ENCODE measurements around the gene ENKUR.
"Not testable (repeated sequence)": the region's sequence is repeated elsewhere in the genome, so short reads cannot be mapped to it uniquely, and the experiment has no call there.

ENKUR gene

GRCh38 chr10:24973163-24973562 lies 42.8 kb downstream of the ENKUR start:
- H3K27ac Mint-ChIP-seq, result no peak overlapping the region
- H3K9me3 Mint-ChIP-seq, result no peaks in the 10 kb centered on the region
- ATAC-seq, result no peak
- H3K36me3 Mint-ChIP-seq (ENCODE audit: low read depth), result no peaks in the 10 kb centered on the region
- DNase-seq, result no peak
- H3K4me3 Mint-ChIP-seq, result no peak overlapping the region
- H3K4me1 Mint-ChIP-seq, result no peaks in the 10 kb centered on the region
- no peaks in the 10 kb centered on the region for H3K27me3 Mint-ChIP-seq

DNA sequence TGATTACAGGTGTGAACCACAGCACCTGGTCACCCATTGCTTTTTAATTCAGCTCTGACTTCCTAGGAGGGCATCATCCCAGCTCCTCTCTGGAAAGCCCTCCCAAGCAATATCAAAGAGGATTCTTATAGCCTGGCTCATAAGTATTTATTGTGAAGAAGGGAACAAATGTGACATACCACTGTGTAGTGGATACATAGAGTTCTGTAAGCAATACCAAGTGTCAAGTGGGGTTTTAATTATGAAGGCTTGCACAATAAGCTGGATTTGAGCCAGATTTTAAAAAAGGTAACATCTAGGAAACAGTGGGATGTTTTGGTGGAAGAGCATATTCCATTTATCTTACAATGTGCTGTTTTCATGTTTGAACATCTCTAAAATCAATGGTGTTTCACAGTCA lies 44.6 kb downstream of the ENKUR start:
- no peak for DNase-seq
- H3K4me1 Mint-ChIP-seq, result no peaks in the 10 kb centered on the region
- H3K27me3 Mint-ChIP-seq, result no peaks in the 10 kb centered on the region
- ATAC-seq, result no peak
- H3K36me3 Mint-ChIP-seq (ENCODE audit: low read depth), result no peaks in the 10 kb centered on the region
- H3K27ac Mint-ChIP-seq, result no peak overlapping the region
- H3K4me3 Mint-ChIP-seq, result no peak overlapping the region
- H3K9me3 Mint-ChIP-seq, result no peaks in the 10 kb centered on the region

DNA sequence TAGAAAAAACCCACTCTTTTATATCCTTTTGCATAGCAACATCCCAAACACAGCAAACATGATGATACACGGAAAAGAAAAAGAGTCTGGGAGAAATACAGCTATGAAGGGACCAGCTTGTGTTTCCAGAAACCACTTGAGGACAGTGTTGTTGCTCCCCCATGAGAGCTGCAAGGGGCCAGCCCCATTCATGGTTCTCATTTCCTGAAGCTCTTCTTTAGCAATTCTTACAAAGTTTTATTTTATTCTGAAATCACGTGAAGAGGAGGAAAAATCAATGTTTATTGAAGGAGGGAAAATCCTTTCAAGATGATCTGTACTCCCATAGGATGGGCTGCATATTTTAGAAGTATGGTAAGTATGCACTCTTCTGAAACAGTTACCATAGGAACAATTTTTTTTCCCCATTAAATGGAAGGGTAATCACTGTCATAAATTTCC lies 46.1 kb downstream of the ENKUR start:
- no peak overlapping the region for H3K4me3 Mint-ChIP-seq
- no peaks in the 10 kb centered on the region for H3K27me3 Mint-ChIP-seq
- no peaks in the 10 kb centered on the region for H3K9me3 Mint-ChIP-seq
- no peaks in the 10 kb centered on the region for H3K36me3 Mint-ChIP-seq (ENCODE audit: low read depth)
- ATAC-seq (no peak), DNase-seq (no peak)
- H3K27ac Mint-ChIP-seq, result no peak overlapping the region
- no peaks in the 10 kb centered on the region for H3K4me1 Mint-ChIP-seq

GRCh38 chr10:24968951-24969350 lies 47.0 kb downstream of the ENKUR start:
- not testable (repeated sequence) for H3K4me3 Mint-ChIP-seq; H3K4me1 Mint-ChIP-seq; H3K27me3 Mint-ChIP-seq; ATAC-seq; DNase-seq; H3K27ac Mint-ChIP-seq; H3K36me3 Mint-ChIP-seq (ENCODE audit: low read depth); H3K9me3 Mint-ChIP-seq

- H3K36me3 Mint-ChIP-seq (ENCODE audit: low read depth), result no peaks in the 10 kb centered on the region
- H3K27me3 Mint-ChIP-seq, result no peaks in the 10 kb centered on the region
- H3K27ac Mint-ChIP-seq, result no peak overlapping the region
- H3K4me1 Mint-ChIP-seq, result no peaks in the 10 kb centered on the region
- no peaks in the 10 kb centered on the region for H3K9me3 Mint-ChIP-seq
- DNase-seq (no peak), ATAC-seq (no peak)
- no peak overlapping the region for H3K4me3 Mint-ChIP-seq
Measured at GRCh38 chr10:24968349-24968748, 47.6 kb downstream of the ENKUR start.

DNA sequence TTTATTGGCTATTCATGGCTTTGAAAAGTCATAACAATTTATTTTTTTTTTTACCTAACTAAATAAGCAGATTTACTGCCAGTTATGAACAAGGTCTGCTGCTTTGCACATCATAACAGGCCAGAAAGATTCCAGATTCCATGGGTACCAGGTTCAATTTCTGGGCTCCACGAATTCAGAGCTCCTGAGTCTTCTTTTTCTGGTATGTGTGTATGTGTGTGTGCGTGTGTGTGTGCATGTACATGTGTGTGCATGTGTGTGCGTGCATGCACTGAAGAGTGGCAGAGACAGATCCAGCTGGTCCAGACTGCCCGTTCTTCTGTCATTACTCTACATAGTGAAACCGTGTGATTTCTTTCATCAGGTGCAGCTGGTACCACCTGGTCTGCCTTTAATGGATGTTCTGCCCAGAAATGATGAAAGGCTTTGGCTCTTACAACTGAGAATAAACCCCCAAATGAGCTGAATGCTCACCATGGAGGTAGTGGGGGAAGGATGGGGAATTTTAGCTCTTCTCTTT lies 48.9 kb downstream of the ENKUR start:
- Mint-ChIP-seq H3K27me3 (no peaks in the 10 kb centered on the region), H3K27ac (no peak overlapping the region), H3K36me3 (ENCODE audit: low read depth) (no peaks in the 10 kb centered on the region), H3K4me3 (no peak overlapping the region), H3K9me3 (no peaks in the 10 kb centered on the region), H3K4me1 (peaks cover 9% of the 10 kb centered on the region)
- no peak for DNase-seq
- ATAC-seq, result no peak

DNA sequence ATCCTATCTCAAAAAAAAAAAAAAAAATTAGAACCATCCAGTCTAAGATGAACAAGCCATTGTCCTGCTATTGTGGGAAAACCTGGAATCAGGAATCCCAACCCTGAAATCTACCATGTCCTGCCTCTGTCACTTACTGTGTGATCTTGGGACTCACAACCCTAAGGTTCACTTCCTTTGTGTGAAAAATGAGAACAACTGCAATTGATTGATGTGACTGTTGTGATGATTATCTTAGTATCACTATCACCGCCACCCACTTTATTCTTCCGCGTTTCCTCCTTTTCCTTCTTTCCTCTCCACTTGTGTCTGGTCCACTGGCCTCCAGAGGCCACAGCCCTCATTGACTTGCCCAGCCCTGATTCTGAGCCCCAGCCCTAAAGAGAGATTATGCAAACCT lies 50.9 kb downstream of the ENKUR start:
- Mint-ChIP-seq H3K9me3 (no peaks in the 10 kb centered on the region), H3K27ac (no peak overlapping the region), H3K4me3 (no peak overlapping the region), H3K36me3 (ENCODE audit: low read depth) (no peaks in the 10 kb centered on the region), H3K4me1 (peaks cover 9% of the 10 kb centered on the region), H3K27me3 (no peaks in the 10 kb centered on the region)
- no peak for DNase-seq
- no peak for ATAC-seq

DNA sequence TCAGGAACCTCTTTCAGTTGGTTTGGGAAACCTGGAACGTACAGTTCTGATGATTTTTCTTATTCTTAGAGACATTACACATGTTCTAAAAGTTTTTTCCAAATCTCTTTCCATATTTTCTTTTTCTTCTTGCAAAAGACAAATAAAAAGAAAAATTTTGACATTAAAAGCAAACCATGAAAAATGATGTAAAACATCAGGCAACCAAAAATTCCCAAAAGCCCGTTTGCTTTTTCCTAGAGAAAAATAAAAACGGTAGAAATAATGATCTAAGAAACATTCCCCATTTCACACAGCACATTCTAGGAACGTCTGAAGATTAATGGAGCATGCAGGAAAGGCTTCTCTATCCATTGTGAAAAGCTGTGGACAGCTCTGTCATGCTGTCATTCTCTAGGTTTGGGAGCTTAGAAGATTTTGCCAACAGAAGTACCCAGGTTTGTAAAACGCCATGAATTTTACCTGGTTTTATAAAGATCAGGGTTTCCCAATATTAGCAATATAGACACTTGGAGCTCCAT lies 52.4 kb downstream of the ENKUR start:
- DNase-seq (no peak), ATAC-seq (no peak)
- Mint-ChIP-seq H3K4me3 (no peak overlapping the region), H3K27me3 (no peaks in the 10 kb centered on the region), H3K4me1 (peaks cover 9% of the 10 kb centered on the region), H3K27ac (no peak overlapping the region), H3K36me3 (ENCODE audit: low read depth) (no peaks in the 10 kb centered on the region), H3K9me3 (no peaks in the 10 kb centered on the region)

DNA sequence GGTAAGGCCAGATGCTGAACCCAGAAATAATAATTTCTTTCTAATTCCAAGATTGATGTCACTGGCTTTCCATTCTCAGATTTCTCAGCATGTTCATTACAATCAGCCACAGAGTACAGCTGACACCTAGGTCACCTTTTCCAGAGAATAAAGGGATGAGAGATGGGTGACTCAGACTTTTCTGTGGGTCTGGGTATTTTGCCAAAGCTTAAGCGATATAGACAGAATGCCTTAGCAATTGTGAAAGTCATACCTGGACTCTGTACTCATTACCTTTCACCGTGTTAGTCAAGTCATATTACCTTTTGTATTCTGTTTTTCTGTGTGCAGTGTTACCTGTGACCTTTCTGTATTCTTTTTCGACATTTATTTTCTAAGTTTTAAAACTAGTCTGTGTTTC lies 53.0 kb downstream of the ENKUR start:
- Mint-ChIP-seq H3K36me3 (ENCODE audit: low read depth) (no peaks in the 10 kb centered on the region), H3K27ac (no peak overlapping the region), H3K4me1 (peaks cover 9% of the 10 kb centered on the region), H3K9me3 (no peaks in the 10 kb centered on the region), H3K4me3 (no peak overlapping the region), H3K27me3 (no peaks in the 10 kb centered on the region)
- peak; percentile 95 for ATAC-seq
- no peak for DNase-seq

DNA sequence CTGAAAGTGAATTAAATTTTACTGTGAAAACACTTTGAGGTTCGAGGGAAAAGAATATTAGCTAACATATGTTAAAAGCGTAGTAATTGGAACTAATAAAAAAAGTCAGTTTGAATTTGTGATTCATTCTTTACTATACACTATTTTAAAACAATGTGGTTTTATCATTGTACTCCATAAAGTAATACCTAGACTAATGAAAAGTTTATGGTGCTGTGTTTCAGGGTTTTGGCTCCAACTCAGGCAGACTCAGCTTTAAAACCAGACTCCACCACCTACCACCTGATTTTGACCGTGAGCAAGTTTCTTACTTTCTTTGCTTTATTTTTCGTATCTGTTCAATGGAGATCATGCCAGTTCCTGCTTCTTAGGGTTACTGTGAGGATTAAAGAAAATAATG lies 54.4 kb downstream of the ENKUR start:
- no peak for DNase-seq
- Mint-ChIP-seq H3K27ac (no peak overlapping the region), H3K4me1 (peaks cover 9% of the 10 kb centered on the region), H3K27me3 (no peaks in the 10 kb centered on the region), H3K9me3 (no peaks in the 10 kb centered on the region), H3K4me3 (no peak overlapping the region), H3K36me3 (ENCODE audit: low read depth) (no peaks in the 10 kb centered on the region)
- no peak for ATAC-seq

- H3K4me3 Mint-ChIP-seq, result no peak overlapping the region
- H3K36me3 Mint-ChIP-seq (ENCODE audit: low read depth), result no peaks in the 10 kb centered on the region
- DNase-seq (no peak), ATAC-seq (no peak)
- H3K9me3 Mint-ChIP-seq, result no peaks in the 10 kb centered on the region
- peaks cover 9% of the 10 kb centered on the region for H3K4me1 Mint-ChIP-seq
- no peak overlapping the region for H3K27ac Mint-ChIP-seq
- no peaks in the 10 kb centered on the region for H3K27me3 Mint-ChIP-seq
Measured at GRCh38 chr10:24959382-24959730, 56.6 kb downstream of the ENKUR start.

- Mint-ChIP-seq H3K4me1 (peaks cover 9% of the 10 kb centered on the region), H3K9me3 (no peaks in the 10 kb centered on the region), H3K27ac (no peak overlapping the region), H3K27me3 (peaks cover 1% of the 10 kb centered on the region), H3K36me3 (ENCODE audit: low read depth) (no peaks in the 10 kb centered on the region), H3K4me3 (no peak overlapping the region)
- no peak for DNase-seq
- no peak for ATAC-seq
Measured at GRCh38 chr10:24958721-24959381, 57.1 kb downstream of the ENKUR start.

DNA sequence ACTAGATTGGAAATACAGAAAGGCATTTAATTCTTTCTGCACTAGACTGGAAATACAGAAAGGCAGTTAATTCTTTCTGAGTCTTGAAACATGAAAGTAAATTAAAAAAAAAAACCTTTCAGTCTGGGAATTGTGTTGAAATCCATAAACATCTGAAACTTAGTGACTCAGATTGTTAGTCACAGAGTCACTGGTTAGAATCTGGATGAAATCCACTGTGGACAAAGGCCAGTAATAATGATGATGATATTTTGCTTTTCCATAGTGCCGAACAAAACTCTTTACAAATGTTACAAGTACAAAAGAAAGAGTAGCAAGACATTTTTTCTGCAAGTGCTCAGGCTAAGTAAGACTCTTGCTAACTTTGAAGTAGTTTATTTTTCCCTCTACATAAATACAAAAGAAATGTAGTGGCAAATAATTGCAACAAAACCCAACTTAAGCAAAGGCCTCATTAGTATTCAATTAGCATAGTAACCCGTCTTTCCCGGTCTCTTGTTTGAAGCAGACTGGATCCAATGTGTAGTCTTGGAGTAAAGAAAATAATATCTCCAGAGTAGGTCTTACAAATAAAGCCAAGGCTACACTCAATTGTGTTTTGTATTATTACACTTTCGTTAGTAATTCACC lies 57.8 kb downstream of the ENKUR start:
- no peak overlapping the region for H3K4me3 Mint-ChIP-seq
- H3K27ac Mint-ChIP-seq, result no peak overlapping the region
- peaks cover 12% of the 10 kb centered on the region for H3K4me1 Mint-ChIP-seq
- no peaks in the 10 kb centered on the region for H3K9me3 Mint-ChIP-seq
- no peaks in the 10 kb centered on the region for H3K36me3 Mint-ChIP-seq (ENCODE audit: low read depth)
- ATAC-seq (no peak), DNase-seq (no peak)
- H3K27me3 Mint-ChIP-seq, result peaks cover 2% of the 10 kb centered on the region

DNA sequence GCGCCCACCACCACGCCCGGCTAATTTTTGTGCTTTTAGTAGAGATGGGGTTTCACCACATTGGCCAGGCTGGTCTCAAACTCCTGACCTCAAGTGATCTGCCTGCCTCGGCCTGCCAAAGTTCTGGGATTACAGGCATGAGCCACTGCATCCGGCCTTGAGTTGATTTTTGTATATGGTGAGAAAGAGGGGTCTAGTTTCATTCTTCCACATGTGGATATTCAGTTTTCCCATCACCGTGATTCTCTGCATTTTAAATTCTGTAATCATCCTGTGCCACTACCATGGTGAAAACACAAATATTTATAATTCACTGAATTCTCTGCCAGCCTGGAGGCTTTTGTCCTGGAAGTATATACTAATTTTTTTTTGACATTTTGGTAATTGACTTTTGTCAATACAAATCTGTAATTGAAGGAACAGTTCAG lies 58.3 kb downstream of the ENKUR start:
- not testable (repeated sequence) for H3K36me3 Mint-ChIP-seq (ENCODE audit: low read depth); DNase-seq; H3K4me3 Mint-ChIP-seq; H3K9me3 Mint-ChIP-seq; H3K4me1 Mint-ChIP-seq; ATAC-seq; H3K27ac Mint-ChIP-seq; H3K27me3 Mint-ChIP-seq

- no peaks in the 10 kb centered on the region for H3K9me3 Mint-ChIP-seq
- no peak for ATAC-seq
- H3K27me3 Mint-ChIP-seq, result peaks cover 2% of the 10 kb centered on the region
- peaks cover 18% of the 10 kb centered on the region for H3K4me1 Mint-ChIP-seq
- peak overlapping the region; percentile 86 for H3K27ac Mint-ChIP-seq
- no peaks in the 10 kb centered on the region for H3K36me3 Mint-ChIP-seq (ENCODE audit: low read depth)
- peak overlapping the region; percentile 76 for H3K4me3 Mint-ChIP-seq
- DNase-seq, result no peak
Measured at GRCh38 chr10:24953675-24954074, 62.3 kb downstream of the ENKUR start.

Data from activated naive CD8-positive, alpha-beta T cell treated with anti-CD3 and anti-CD28 coated beads, Interleukin-2, amount 50 U/mL, for 24 hours (primary cell).